ENCODE data around the gene SP140L.

The SP140L gene

DNA sequence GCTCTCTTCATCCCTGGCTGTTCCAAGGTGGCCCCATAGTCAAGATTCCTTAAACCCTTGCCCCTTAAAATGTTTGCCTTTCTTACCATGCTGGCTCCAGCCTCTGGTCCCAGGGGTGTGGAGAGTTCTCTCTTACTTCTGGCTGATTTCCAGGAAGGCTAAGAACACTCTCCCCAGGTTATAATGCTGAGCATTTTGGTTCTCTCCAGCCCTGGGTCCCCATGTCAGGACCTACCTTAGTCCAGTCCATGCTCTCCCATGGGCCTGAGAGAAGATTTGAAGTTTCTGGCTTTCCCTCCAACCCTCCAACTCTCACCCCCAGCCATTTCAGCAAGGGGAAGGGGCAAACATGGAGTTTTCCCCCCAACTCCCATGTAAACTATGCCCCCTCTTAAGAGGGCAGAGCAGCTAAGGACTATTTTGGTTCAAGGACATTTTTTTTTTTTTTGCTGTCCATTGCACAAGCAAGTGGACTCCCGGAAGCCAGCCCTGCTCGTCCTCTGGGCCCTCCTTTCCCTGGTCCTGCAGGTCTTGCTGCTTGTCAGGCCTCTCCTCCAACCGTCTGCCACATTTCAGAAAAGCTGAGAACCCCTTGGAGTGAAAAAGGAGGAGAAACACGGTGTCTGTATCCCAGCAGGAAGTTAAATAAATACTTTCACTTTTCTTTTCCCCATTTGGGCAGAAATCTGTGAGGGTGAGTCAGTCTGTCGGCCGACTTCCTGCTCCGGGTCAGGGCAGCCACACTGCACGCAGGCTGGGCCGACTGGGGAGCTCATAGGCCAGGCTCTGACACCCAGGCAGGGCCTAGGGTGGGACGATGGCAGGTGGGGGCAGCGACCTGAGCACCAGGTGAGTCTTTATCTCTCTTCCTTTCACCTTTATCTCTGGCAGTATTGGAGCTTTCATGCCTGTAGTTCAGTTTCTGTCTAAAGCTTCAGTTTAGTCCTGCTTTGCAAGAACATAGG is at the start of gene SP140L:
Gene SP140L, plus strand, starts transcription at position 741 of the 965 bp plus-strand sequence. Its CDS starts 77 bp downstream, at position 818.
- no peak for TF ChIP-seq TAF1 (IDR thresholded peaks at IDR 0.05; ENCODE audit: low read depth)
- no peak for TF ChIP-seq RAD21 (IDR thresholded peaks at IDR 0.05; ENCODE audit: low read depth)
- no peak for TF ChIP-seq CREB1 (IDR thresholded peaks at IDR 0.05; ENCODE audit: low read depth)
- TF ChIP-seq EP300 (IDR thresholded peaks at IDR 0.05; ENCODE audit: borderline replicate concordance), result no peak
- no peak for TF ChIP-seq YY1 (IDR thresholded peaks at IDR 0.05; ENCODE audit: low read depth)
- TF ChIP-seq ZBTB7A (IDR thresholded peaks at IDR 0.05; ENCODE audit: low read depth), result no peak
- TF ChIP-seq TEAD4 (IDR thresholded peaks at IDR 0.05), result no peak
- TF ChIP-seq FOXM1 (IDR thresholded peaks at IDR 0.05; ENCODE audit: borderline replicate concordance, low read depth), result no peak
- no peak for TF ChIP-seq CEBPB (IDR thresholded peaks at IDR 0.05)
- no peak for TF ChIP-seq TCF12 (IDR thresholded peaks at IDR 0.05; ENCODE audit: low read depth)
- TF ChIP-seq, protein P1, sequence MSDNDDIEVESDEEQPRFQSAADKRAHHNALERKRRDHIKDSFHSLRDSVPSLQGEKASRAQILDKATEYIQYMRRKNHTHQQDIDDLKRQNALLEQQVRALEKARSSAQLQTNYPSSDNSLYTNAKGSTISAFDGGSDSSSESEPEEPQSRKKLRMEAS (IDR thresholded peaks at IDR 0.05), result no peak
- no peak for TF ChIP-seq EGR1 (IDR thresholded peaks at IDR 0.05)
- TF ChIP-seq NFIC (IDR thresholded peaks at IDR 0.05), result no peak
- TF ChIP-seq, protein P2, sequence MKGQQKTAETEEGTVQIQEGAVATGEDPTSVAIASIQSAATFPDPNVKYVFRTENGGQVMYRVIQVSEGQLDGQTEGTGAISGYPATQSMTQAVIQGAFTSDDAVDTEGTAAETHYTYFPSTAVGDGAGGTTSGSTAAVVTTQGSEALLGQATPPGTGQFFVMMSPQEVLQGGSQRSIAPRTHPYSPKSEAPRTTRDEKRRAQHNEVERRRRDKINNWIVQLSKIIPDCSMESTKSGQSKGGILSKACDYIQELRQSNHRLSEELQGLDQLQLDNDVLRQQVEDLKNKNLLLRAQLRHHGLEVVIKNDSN (IDR thresholded peaks at IDR 0.05), result no peak
- TF ChIP-seq, protein P3, sequence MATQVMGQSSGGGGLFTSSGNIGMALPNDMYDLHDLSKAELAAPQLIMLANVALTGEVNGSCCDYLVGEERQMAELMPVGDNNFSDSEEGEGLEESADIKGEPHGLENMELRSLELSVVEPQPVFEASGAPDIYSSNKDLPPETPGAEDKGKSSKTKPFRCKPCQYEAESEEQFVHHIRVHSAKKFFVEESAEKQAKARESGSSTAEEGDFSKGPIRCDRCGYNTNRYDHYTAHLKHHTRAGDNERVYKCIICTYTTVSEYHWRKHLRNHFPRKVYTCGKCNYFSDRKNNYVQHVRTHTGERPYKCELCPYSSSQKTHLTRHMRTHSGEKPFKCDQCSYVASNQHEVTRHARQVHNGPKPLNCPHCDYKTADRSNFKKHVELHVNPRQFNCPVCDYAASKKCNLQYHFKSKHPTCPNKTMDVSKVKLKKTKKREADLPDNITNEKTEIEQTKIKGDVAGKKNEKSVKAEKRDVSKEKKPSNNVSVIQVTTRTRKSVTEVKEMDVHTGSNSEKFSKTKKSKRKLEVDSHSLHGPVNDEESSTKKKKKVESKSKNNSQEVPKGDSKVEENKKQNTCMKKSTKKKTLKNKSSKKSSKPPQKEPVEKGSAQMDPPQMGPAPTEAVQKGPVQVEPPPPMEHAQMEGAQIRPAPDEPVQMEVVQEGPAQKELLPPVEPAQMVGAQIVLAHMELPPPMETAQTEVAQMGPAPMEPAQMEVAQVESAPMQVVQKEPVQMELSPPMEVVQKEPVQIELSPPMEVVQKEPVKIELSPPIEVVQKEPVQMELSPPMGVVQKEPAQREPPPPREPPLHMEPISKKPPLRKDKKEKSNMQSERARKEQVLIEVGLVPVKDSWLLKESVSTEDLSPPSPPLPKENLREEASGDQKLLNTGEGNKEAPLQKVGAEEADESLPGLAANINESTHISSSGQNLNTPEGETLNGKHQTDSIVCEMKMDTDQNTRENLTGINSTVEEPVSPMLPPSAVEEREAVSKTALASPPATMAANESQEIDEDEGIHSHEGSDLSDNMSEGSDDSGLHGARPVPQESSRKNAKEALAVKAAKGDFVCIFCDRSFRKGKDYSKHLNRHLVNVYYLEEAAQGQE (IDR thresholded peaks at IDR 0.05; ENCODE audit: low read depth), result no peak

DNA sequence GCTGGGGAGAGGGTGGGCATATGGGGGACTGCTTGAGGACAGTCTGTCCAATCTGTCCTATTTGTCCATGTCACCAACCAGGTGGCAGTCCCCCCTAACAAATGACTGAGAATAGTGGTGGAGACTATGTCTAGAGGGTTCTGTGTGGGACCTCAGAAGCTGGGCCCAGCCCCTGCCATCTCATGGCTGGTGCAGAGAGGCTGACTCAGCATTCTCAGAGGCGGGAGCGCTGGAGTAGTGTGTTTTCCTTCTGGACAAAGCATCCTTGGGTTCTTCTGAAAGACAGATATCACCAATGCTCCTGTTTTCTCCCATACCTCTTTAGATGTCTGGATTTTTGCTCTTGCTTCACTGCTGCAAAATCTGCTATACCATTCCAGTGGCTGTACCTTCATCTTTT is 44.1 kb upstream of the SP140L start:
- TF ChIP-seq, protein P1 (IDR thresholded peaks at IDR 0.05), result no peak

DNA sequence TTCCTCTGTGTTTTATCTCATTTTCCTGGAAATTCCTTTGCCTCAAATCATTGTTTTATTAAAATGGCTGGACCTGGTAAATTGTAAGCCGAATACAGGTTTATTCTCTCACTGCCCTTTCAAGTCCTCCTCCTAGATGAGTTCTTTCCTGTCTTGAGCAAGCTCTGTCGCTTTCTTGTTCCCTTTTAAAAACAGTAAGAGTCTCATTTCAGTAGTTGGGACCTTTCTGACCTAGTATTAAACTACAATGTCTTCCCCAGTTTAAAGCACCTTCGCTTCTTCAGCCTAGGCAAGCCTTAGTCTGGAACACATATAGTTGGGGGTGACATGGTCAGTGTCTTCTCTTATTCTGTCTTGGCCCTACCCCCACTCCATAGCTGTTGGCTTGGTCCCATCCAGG is 40.9 kb upstream of the SP140L start:
- TF ChIP-seq FOXM1 (IDR thresholded peaks at IDR 0.05; ENCODE audit: borderline replicate concordance, low read depth), result no peak
- TF ChIP-seq CEBPB (IDR thresholded peaks at IDR 0.05), result no peak
- TF ChIP-seq, protein P3 (IDR thresholded peaks at IDR 0.05; ENCODE audit: low read depth), result no peak
- no peak for TF ChIP-seq RAD21 (IDR thresholded peaks at IDR 0.05; ENCODE audit: low read depth)
- TF ChIP-seq EGR1 (IDR thresholded peaks at IDR 0.05), result no peak
- TF ChIP-seq CREB1 (IDR thresholded peaks at IDR 0.05; ENCODE audit: low read depth), result no peak
- no peak for TF ChIP-seq TEAD4 (IDR thresholded peaks at IDR 0.05)
- TF ChIP-seq, protein P2 (IDR thresholded peaks at IDR 0.05), result no peak
- no peak for TF ChIP-seq NFIC (IDR thresholded peaks at IDR 0.05)
- no peak for TF ChIP-seq YY1 (IDR thresholded peaks at IDR 0.05; ENCODE audit: low read depth)
- no peak for TF ChIP-seq EP300 (IDR thresholded peaks at IDR 0.05; ENCODE audit: borderline replicate concordance)
- TF ChIP-seq TCF12 (IDR thresholded peaks at IDR 0.05; ENCODE audit: low read depth), result no peak
- TF ChIP-seq TAF1 (IDR thresholded peaks at IDR 0.05; ENCODE audit: low read depth), result no peak
- TF ChIP-seq, protein P1 (IDR thresholded peaks at IDR 0.05), result no peak
- no peak for TF ChIP-seq ZBTB7A (IDR thresholded peaks at IDR 0.05; ENCODE audit: low read depth)

DNA sequence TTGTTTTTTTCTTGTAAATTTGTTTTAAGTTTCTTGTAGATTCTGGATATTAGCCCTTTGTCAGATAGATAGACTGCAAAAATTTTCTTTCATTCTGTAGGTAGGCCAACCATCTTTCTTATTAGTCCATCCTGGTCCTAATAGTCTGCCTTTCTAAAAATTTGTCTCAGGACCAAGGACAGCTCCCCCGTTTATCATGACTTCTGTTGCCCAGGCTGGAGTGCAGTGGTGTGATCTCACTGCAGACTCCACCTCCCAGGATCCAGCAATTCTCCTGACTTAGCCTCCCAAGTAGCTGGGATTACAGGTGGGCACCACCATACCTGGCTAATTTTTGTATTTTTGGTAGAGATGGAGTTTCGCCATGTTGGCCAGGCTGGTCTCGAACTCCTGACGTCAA is 37.7 kb upstream of the SP140L start:
- TF ChIP-seq, protein P3 (IDR thresholded peaks at IDR 0.05; ENCODE audit: low read depth), result peak; percentile 84
